GM19025 (cell line): ENCODE measurements around the gene CUBN.
A peak's percentile ranks its signal among the peaks of the same experiment; 100 is the strongest.

Experiments used
- ATAC-seq: cut with Tn5 transposase; IDR thresholded peaks from one replicate; pipeline ENCODE4 v1.9.1; 2021; ENCODE audit warnings: mild to moderate bottlenecking, low read depth, moderate library complexity; ENCODE audit not compliant: unreplicated experiment

CUBN gene

GRCh38 chr10:17129741-17130140 lies at the start of gene CUBN:
Gene CUBN (minus strand): TSS chr10:17129811. CDS start chr10:17129765, 46 bp downstream.
- ATAC-seq, result no peak

- no peak for ATAC-seq
These were observed 49.4 kb upstream of the CUBN start for GRCh38 chr10:17179002-17179401.

- ATAC-seq, result no peak
These were observed 48.4 kb upstream of the CUBN start for GRCh38 chr10:17178006-17178405.

GRCh38 chr10:17177014-17177413 lies 47.4 kb upstream of the CUBN start:
- no peak for ATAC-seq

GRCh38 chr10:17176091-17176490 lies 46.5 kb upstream of the CUBN start:
- no peak for ATAC-seq

- no peak for ATAC-seq
These were observed 45.9 kb upstream of the CUBN start for GRCh38 chr10:17175551-17175950.

- ATAC-seq, result no peak
These were observed 45.0 kb upstream of the CUBN start for GRCh38 chr10:17174626-17175025.

GRCh38 chr10:17171141-17171641 lies 41.6 kb upstream of the CUBN start:
- ATAC-seq, result no peak

GRCh38 chr10:17169803-17170202 lies 40.2 kb upstream of the CUBN start:
- ATAC-seq, result no peak

- ATAC-seq, result no peak
These were observed 37.1 kb upstream of the CUBN start for GRCh38 chr10:17166699-17167098.

GRCh38 chr10:17162828-17163227 lies 33.2 kb upstream of the CUBN start:
- no peak for ATAC-seq

GRCh38 chr10:17161775-17162174 lies 32.2 kb upstream of the CUBN start:
- ATAC-seq, result no peak

GRCh38 chr10:17157024-17157423 lies 27.4 kb upstream of the CUBN start:
- no peak for ATAC-seq

- no peak for ATAC-seq
These were observed 26.2 kb upstream of the CUBN start for GRCh38 chr10:17155826-17156225.

GRCh38 chr10:17154116-17154515 lies 24.5 kb upstream of the CUBN start:
- ATAC-seq, result no peak

- no peak for ATAC-seq
These were observed 23.7 kb upstream of the CUBN start for GRCh38 chr10:17153321-17153720.

- no peak for ATAC-seq
These were observed 22.1 kb upstream of the CUBN start for GRCh38 chr10:17151716-17152115.

GRCh38 chr10:17147884-17148489 lies 18.4 kb upstream of the CUBN start:
- no peak for ATAC-seq

- no peak for ATAC-seq
These were observed 17.3 kb upstream of the CUBN start for GRCh38 chr10:17146892-17147291.

- ATAC-seq, result no peak
These were observed 15.6 kb upstream of the CUBN start for GRCh38 chr10:17145239-17145638.

GRCh38 chr10:17144757-17145156 lies 15.1 kb upstream of the CUBN start:
- ATAC-seq, result peak; percentile 63

- ATAC-seq, result no peak
These were observed 14.4 kb upstream of the CUBN start for GRCh38 chr10:17144032-17144431.
